Esophagus (tissue), 2 donors: ENCODE results near the gene SHOC1. TPM values are rescaled to one million over a fixed set of nuclear protein-coding genes. Genes with fewer than 3 reads are reported as not detected.
"Not testable (repeated sequence)": the region's sequence is repeated elsewhere in the genome, so short reads cannot be mapped to it uniquely, and the experiment has no call there.

Experiments
- H3K27ac ChIP-seq, 2 donors: one replicate each; pipeline ENCODE4 v1.5.1; 2013; ENCODE audit warnings: low read depth in 2 of 2, mild to moderate bottlenecking in 2 of 2, inconsistent platforms in 1 of 2, low read length in 1 of 2, moderate library complexity in 1 of 2
- H3K27me3 ChIP-seq, 2 donors: one replicate each; pipeline ENCODE4 v1.6.1; 2013; ENCODE audit warnings: low read length in 2 of 2, control low read depth in 1 of 2, mild to moderate bottlenecking in 1 of 2; ENCODE audit not compliant: insufficient read depth in 2 of 2, control insufficient read depth in 1 of 2
- H3K36me3 ChIP-seq, 2 donors: one replicate each; pipeline ENCODE4 v1.6.1; 2013; ENCODE audit warnings: low read length in 1 of 2; ENCODE audit not compliant: control insufficient read depth in 2 of 2, insufficient read depth in 2 of 2
- H3K4me1 ChIP-seq, 2 donors: one replicate each; pipeline ENCODE4 v1.6.1; 2013; ENCODE audit warnings: low read length in 1 of 2; ENCODE audit not compliant: control insufficient read depth in 2 of 2, insufficient read depth in 2 of 2
- H3K4me3 ChIP-seq, 2 donors: one replicate each; pipeline ENCODE4 v1.5.1; 2013; ENCODE audit warnings: low read length in 2 of 2, mild to moderate bottlenecking in 2 of 2, low read depth in 1 of 2, moderate library complexity in 1 of 2
- H3K9me3 ChIP-seq, 2 donors: one replicate each; pipeline ENCODE4 v1.6.1; 2013; ENCODE audit warnings: mild to moderate bottlenecking in 2 of 2, low read depth in 1 of 2, low read length in 1 of 2, moderate library complexity in 1 of 2; ENCODE audit not compliant: control insufficient read depth in 2 of 2, insufficient read depth in 1 of 2
- WGBS, 2 donors: extraction: QIAGEN DNeasy Blood & Tissue Kit; methylation state at CpG; one replicate each; pipeline ENCODE4 v1.1.7; 2013; 5-methylcytosine and 5-hydroxymethylcytosine counted together
- polyA plus RNA-seq, 2 donors: library from polyadenylated mRNA; stranded (reverse); fragments of 200-250 nt; gene quantifications; one replicate each; pipeline ENCODE4 v1.2.3, GENCODE V29; 2013
- donor health status: healthy with polysubstance abuse.
- donor health status: Bipolar disorder and iron deficiency.

Gene SHOC1
- polyA plus RNA-seq, 2 donors = 0.06 to 0.18 TPM

- Histone ChIP-seq H3K9me3 (no peaks in the 10 kb centered on the region), H3K4me3 (no peak overlapping the region), H3K36me3 (no peaks in the 10 kb centered on the region), H3K27me3 (no peaks in the 10 kb centered on the region), H3K27ac (peak overlapping the region in 1 of 2 donors; percentile 55), H3K4me1 (no peaks in the 10 kb centered on the region)
- 53 to 60% methylated on average over 5 of the region's 5 CpGs for WGBS, 2 donors
These were observed 36.8 kb upstream of the SHOC1 start for GRCh38 chr9:111831371-111832108.

GRCh38 chr9:111828193-111828592 lies 33.5 kb upstream of the SHOC1 start:
- H3K4me1 ChIP-seq = no peaks in the 10 kb centered on the region
- H3K27ac ChIP-seq = no peak overlapping the region
- no peaks in the 10 kb centered on the region for H3K27me3 ChIP-seq
- H3K4me3 ChIP-seq = no peak overlapping the region
- H3K9me3 ChIP-seq = no peaks in the 10 kb centered on the region
- H3K36me3 ChIP-seq = no peaks in the 10 kb centered on the region
- WGBS, 2 donors = 58 to 64% methylated on average over 4 of the region's 4 CpGs

GRCh38 chr9:111825468-111826145 lies 30.9 kb upstream of the SHOC1 start:
- Histone ChIP-seq H3K4me3 (no peak overlapping the region), H3K4me1 (no peaks in the 10 kb centered on the region), H3K36me3 (no peaks in the 10 kb centered on the region), H3K27me3 (no peaks in the 10 kb centered on the region), H3K27ac (no peak overlapping the region), H3K9me3 (no peaks in the 10 kb centered on the region)
- 55 to 58% methylated on average over 3 of the region's 3 CpGs for WGBS, 2 donors

- Histone ChIP-seq H3K9me3 (no peaks in the 10 kb centered on the region), H3K27me3 (no peaks in the 10 kb centered on the region), H3K4me1 (no peaks in the 10 kb centered on the region), H3K27ac (no peak overlapping the region), H3K4me3 (no peak overlapping the region), H3K36me3 (no peaks in the 10 kb centered on the region)
- 91% methylated on average over 5 of the region's 5 CpGs for WGBS, 2 donors
These were observed 26.3 kb upstream of the SHOC1 start for GRCh38 chr9:111821006-111821528.

- Histone ChIP-seq H3K27ac (no peak overlapping the region), H3K9me3 (no peaks in the 10 kb centered on the region), H3K36me3 (no peaks in the 10 kb centered on the region), H3K4me1 (no peaks in the 10 kb centered on the region), H3K27me3 (no peaks in the 10 kb centered on the region), H3K4me3 (no peak overlapping the region)
- WGBS, 2 donors = 100% methylated on average over 1 of the region's 1 CpG; no CpG with 5 or more reads in 1 of the 2 donors
These were observed 24.6 kb upstream of the SHOC1 start for GRCh38 chr9:111819360-111819759.

- Histone ChIP-seq H3K4me1 (no peaks in the 10 kb centered on the region), H3K4me3 (no peak overlapping the region), H3K9me3 (no peaks in the 10 kb centered on the region), H3K27ac (peak overlapping the region; percentile 71 to 73), H3K36me3 (no peaks in the 10 kb centered on the region), H3K27me3 (no peaks in the 10 kb centered on the region)
- 62 to 77% methylated on average over 7 of the region's 7 CpGs for WGBS, 2 donors
These were observed 20.7 kb upstream of the SHOC1 start for GRCh38 chr9:111815285-111816070.

GRCh38 chr9:111812337-111812736 lies 17.6 kb upstream of the SHOC1 start:
- H3K4me3 ChIP-seq = no peak overlapping the region
- H3K27me3 ChIP-seq = no peaks in the 10 kb centered on the region
- WGBS, 2 donors = 76 to 94% methylated on average over 3 of the region's 3 CpGs
- no peak overlapping the region for H3K27ac ChIP-seq
- no peaks in the 10 kb centered on the region for H3K4me1 ChIP-seq
- H3K36me3 ChIP-seq = no peaks in the 10 kb centered on the region
- no peaks in the 10 kb centered on the region for H3K9me3 ChIP-seq

GRCh38 chr9:111810908-111811307 lies 16.2 kb upstream of the SHOC1 start:
- Histone ChIP-seq H3K36me3 (no peaks in the 10 kb centered on the region), H3K27me3 (no peaks in the 10 kb centered on the region), H3K4me1 (no peaks in the 10 kb centered on the region), H3K4me3 (no peak overlapping the region), H3K27ac (no peak overlapping the region), H3K9me3 (no peaks in the 10 kb centered on the region)
- WGBS, 2 donors = 89 to 92% methylated on average over 4 of the region's 4 CpGs

- not testable (repeated sequence) for H3K4me3 ChIP-seq, H3K9me3 ChIP-seq, H3K27me3 ChIP-seq, H3K36me3 ChIP-seq, H3K27ac ChIP-seq, H3K4me1 ChIP-seq
- 98 to 100% methylated on average over 2 of the region's 2 CpGs for whole genome bisulfite sequencing, 2 donors
These were observed 15.7 kb upstream of the SHOC1 start for GRCh38 chr9:111810415-111810814.
